ENCODE data around the gene SF1. TPM values are rescaled to one million over a fixed set of nuclear protein-coding genes. Genes with fewer than 3 reads are reported as not detected.

SF1 gene
- total and polyA plus RNA-seq, 4 donors = 76.2 to 213 (median 147) TPM

DNA sequence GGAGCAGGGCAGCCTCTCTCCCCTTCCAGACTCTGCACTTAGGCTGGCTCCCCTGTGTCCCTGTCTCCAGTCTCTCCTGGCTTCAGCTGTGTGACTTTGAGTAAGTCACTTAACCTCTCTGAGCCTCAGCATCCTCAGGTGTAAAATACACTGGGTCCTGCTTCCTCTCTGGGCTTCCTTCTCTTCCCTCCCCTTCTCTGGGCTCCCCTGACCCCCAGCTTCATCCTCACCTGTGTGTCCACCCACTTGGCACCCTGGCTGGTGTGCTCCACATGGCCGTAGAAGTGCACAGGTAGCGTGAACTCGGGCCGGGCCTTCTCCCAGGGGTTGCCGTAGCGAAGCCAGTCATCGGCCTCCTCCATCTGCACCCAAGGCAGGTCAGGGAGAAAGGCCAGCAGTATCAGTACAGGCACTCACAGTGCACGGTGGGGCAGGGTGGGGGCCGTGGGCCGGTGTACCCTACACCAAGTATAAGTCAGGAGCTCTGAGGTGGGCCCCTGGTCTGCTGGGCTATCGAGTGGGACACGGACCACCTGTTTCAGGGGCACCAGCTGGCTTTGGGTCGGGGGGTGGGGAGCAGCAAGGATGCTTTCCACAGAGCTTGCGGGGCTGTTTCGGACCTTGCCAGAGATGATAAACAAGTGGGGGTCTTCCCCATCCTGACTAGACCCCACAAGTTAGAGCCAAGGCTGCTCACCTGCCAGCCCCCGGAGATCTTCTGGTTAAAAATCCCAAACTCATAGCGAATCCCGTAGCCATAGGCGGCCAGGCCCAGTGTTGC is 20.6 kb downstream of the SF1 start:
- Histone ChIP-seq H3K27me3 (ENCODE audit: control insufficient read depth in 3 of 3, insufficient read depth in 3 of 3, low read length in 2 of 3) (no peaks in the 10 kb centered on the region), H3K9me3 (ENCODE audit: control insufficient read depth in 4 of 4, insufficient read depth in 3 of 4, low read length in 3 of 4) (no peaks in the 10 kb centered on the region), H3K27ac (ENCODE audit: low read depth in 1 of 2, low read length in 1 of 2) (no peak overlapping the region), H3K36me3 (ENCODE audit: control insufficient read depth in 4 of 4, insufficient read depth in 4 of 4, low read length in 4 of 4) (peaks cover 0 to 4% (median 2%) of the 10 kb centered on the region in 4 donors), H3K4me3 (no peak overlapping the region), H3K4me1 (ENCODE audit: control insufficient read depth in 5 of 5, insufficient read depth in 5 of 5, low read length in 5 of 5) (peaks cover 0 to 17% (median 8%) of the 10 kb centered on the region in 5 donors), H3K9ac (ENCODE audit: insufficient read depth in 1 of 2, low read length in 2 of 2) (no peak overlapping the region)
- ATAC-seq (ENCODE audit: insufficient read depth, low FRiP score) = no peak
- 86 to 90% methylated on average over 19 of the region's 19 CpGs for WGBS, 2 donors
- TF ChIP-seq, protein P1, sequence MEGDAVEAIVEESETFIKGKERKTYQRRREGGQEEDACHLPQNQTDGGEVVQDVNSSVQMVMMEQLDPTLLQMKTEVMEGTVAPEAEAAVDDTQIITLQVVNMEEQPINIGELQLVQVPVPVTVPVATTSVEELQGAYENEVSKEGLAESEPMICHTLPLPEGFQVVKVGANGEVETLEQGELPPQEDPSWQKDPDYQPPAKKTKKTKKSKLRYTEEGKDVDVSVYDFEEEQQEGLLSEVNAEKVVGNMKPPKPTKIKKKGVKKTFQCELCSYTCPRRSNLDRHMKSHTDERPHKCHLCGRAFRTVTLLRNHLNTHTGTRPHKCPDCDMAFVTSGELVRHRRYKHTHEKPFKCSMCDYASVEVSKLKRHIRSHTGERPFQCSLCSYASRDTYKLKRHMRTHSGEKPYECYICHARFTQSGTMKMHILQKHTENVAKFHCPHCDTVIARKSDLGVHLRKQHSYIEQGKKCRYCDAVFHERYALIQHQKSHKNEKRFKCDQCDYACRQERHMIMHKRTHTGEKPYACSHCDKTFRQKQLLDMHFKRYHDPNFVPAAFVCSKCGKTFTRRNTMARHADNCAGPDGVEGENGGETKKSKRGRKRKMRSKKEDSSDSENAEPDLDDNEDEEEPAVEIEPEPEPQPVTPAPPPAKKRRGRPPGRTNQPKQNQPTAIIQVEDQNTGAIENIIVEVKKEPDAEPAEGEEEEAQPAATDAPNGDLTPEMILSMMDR (IDR thresholded peaks at IDR 0.05; ENCODE audit: control extremely low read depth, extremely low read depth) = no peak
- no peak for DNase-seq

DNA sequence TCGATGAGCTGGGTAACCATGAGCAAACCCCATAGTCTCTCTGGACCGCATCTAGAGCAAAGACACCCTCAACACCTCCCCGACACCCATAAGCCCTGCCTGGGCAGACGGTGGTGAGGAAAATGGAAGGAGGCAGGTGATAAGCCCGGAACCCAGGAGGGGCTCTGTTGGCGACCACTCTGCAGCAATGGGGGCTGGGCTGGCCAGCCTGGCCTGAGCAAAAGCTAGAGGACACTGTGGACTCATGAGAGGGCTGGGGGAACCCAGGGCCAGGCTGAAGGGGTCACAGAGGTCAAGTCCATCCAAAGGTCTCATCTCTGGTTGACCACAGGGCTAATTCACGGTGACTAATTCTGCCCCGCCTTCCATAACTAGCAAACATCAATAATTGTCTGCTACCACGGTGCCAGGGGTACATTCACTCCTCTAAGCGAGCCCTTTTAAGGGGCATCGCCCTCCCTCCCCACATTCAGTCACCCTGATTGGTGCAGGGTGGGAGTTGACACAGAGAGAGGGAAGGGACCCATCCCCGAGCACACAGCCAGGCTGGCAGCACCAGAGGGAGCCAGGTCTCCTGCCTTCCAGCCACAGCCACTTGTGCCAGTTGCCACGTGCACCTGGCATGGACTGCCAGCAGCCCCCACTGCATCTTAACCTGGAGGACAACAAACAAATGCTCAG is 22.5 kb downstream of the SF1 start:
- WGBS, 2 donors = 89% methylated on average over 13 of the region's 13 CpGs
- DNase-seq (no peak), ATAC-seq (ENCODE audit: insufficient read depth, low FRiP score) (no peak)
- H3K4me3 ChIP-seq = no peak overlapping the region
- peaks cover 0 to 4% (median 1%) of the 10 kb centered on the region in 4 donors for H3K36me3 ChIP-seq (ENCODE audit: control insufficient read depth in 4 of 4, insufficient read depth in 4 of 4, low read length in 4 of 4)
- TF ChIP-seq, protein P1 (IDR thresholded peaks at IDR 0.05; ENCODE audit: control extremely low read depth, extremely low read depth) = no peak
- H3K27me3 ChIP-seq (ENCODE audit: control insufficient read depth in 3 of 3, insufficient read depth in 3 of 3, low read length in 2 of 3) = no peaks in the 10 kb centered on the region
- no peak overlapping the region for H3K27ac ChIP-seq (ENCODE audit: low read depth in 1 of 2, low read length in 1 of 2)
- peaks cover 0 to 17% (median 8%) of the 10 kb centered on the region in 5 donors for H3K4me1 ChIP-seq (ENCODE audit: control insufficient read depth in 5 of 5, insufficient read depth in 5 of 5, low read length in 5 of 5)
- no peaks in the 10 kb centered on the region for H3K9me3 ChIP-seq (ENCODE audit: control insufficient read depth in 4 of 4, insufficient read depth in 3 of 4, low read length in 3 of 4)
- no peak overlapping the region for H3K9ac ChIP-seq (ENCODE audit: insufficient read depth in 1 of 2, low read length in 2 of 2)

DNA sequence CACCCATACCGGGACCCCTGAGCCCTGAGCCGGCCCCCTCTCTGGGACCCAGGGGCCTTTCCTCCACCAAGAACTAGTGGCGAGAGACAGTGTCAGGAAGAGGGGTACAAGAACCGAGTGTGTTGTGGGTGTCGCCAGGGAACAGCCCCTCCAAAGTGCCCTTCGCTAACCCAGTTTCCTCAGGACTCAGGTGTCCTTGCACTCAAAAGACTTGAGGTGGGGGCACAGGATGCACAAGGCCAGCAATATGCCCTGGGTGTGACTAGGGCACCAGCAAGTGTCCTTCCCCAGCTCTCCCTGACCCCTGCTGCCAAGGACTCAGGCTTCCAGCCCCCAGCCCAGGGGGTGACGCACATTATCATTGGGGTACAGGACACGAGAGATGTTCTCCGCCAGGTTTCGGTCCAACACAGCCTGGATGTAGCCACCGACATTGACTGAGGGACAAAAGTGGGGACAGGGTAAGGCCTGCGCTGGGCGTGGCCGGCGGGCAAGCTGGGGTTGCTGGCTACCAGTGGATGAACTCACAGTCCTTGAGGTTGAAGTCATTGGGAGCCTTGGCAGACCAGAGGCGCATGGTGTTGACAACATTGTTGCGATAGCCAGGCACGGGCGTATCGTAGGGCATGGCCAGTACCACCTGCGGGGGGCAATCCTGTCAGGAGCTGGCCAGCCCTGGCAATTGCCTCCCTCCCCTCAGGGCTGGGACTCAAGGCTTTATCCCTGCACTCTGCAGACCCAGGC is 23.3 kb downstream of the SF1 start:
- H3K27ac ChIP-seq (ENCODE audit: low read depth in 1 of 2, low read length in 1 of 2) = no peak overlapping the region
- no peak for DNase-seq
- no peak overlapping the region for H3K9ac ChIP-seq (ENCODE audit: insufficient read depth in 1 of 2, low read length in 2 of 2)
- 93% methylated on average over 21 of the region's 21 CpGs for WGBS, 2 donors
- H3K4me1 ChIP-seq (ENCODE audit: control insufficient read depth in 5 of 5, insufficient read depth in 5 of 5, low read length in 5 of 5) = peaks cover 0 to 10% (median 2%) of the 10 kb centered on the region in 5 donors
- H3K27me3 ChIP-seq (ENCODE audit: control insufficient read depth in 3 of 3, insufficient read depth in 3 of 3, low read length in 2 of 3) = no peaks in the 10 kb centered on the region
- no peak overlapping the region for H3K4me3 ChIP-seq
- H3K9me3 ChIP-seq (ENCODE audit: control insufficient read depth in 4 of 4, insufficient read depth in 3 of 4, low read length in 3 of 4) = no peaks in the 10 kb centered on the region
- peaks cover 0 to 4% (median 1%) of the 10 kb centered on the region in 4 donors for H3K36me3 ChIP-seq (ENCODE audit: control insufficient read depth in 4 of 4, insufficient read depth in 4 of 4, low read length in 4 of 4)
- TF ChIP-seq, protein P1 (IDR thresholded peaks at IDR 0.05; ENCODE audit: control extremely low read depth, extremely low read depth) = no peak
- ATAC-seq (ENCODE audit: insufficient read depth, low FRiP score) = no peak
